Stomach (tissue), 4 donors: ENCODE measurements around the gene CPLANE1.

Experiments
- CTCF ChIP-seq, 7 experiments: fragments of 450-650 bp in 4 of 7; fragments of 200-600 bp in 3 of 7; sonication (generic) in 3 of 7; IDR thresholded peaks; one replicate each; pipeline ENCODE4 v1.5.1; 2016 to 2019; ENCODE audit warnings: antibody characterized with exemption in 7 of 7, control low read depth in 2 of 7, mild to moderate bottlenecking in 1 of 7
- EP300 ChIP-seq: sonication (generic); formaldehyde crosslinking; IDR thresholded peaks from one replicate; pipeline ENCODE4 v1.6.1; 2017; ENCODE audit warnings: antibody characterized with exemption

- no peak for TF ChIP-seq CTCF (IDR thresholded peaks at IDR 0.05)
- TF ChIP-seq EP300 = no peak
Measured at GRCh38 chr5:37208883-37209797, 40.0 kb downstream of the CPLANE1 start.
